Measurements from ENCODE around the gene PCSK1N. TPM values are rescaled to one million over a fixed set of nuclear protein-coding genes. Genes with fewer than 3 reads are reported as not detected.

Gene PCSK1N
- total RNA-seq, 1 donor from 2014 or later, result not detected

- Histone ChIP-seq H3K27me3 (no peaks in the 10 kb centered on the region), H3K9me3 (no peaks in the 10 kb centered on the region), H3K4me1 (no peaks in the 10 kb centered on the region), H3K4me3 (peak overlapping the region; percentile 60 to 71), H3K36me3 (peaks cover 2 to 4% of the 10 kb centered on the region in 2 donors), H3K27ac (peak overlapping the region; percentile 96 to 97)
- intact Hi-C loops (cut with DNase I), result loop anchor here (2.0 to 10.0 kb wide), 6 partner anchors 89 to 1120 kb away; partner anchors contain the start of genes CLCN5, OTUD5, TBC1D25 and TFE3
- peak; percentile 67 to 91 for DNase-seq (ENCODE audit: low spot score in 2 of 2)
- no peak for TF ChIP-seq CTCF (IDR thresholded peaks at IDR 0.05)
These were observed 33.1 kb downstream of the PCSK1N start for GRCh38 chrX:48802089-48802904.

GRCh38 chrX:48801280-48802088 is 33.9 kb downstream of the PCSK1N start, which contains the start of gene HDAC6:
TSS of gene HDAC6 (plus strand) at chrX:48802067. CDS start at chrX:48802693, 626 bp downstream.
- Histone ChIP-seq H3K27me3 (no peaks in the 10 kb centered on the region), H3K9me3 (no peaks in the 10 kb centered on the region), H3K4me1 (no peaks in the 10 kb centered on the region), H3K4me3 (peak within 1 kb of the TSS; percentile 68 to 73), H3K27ac (peak within 1 kb of the TSS; percentile 96 to 97), H3K36me3 (peaks cover 2% of the 10 kb centered on the region in 2 donors)
- intact Hi-C loops (cut with DNase I), result loop anchor here (1.0 to 10.0 kb wide), 9 partner anchors 64 to 1121 kb away; partner anchors contain the start of genes CLCN5, OTUD5, SUV39H1 and TBC1D25
- DNase-seq (ENCODE audit: low spot score in 2 of 2), result peak; percentile 93 to 98
- no peak for TF ChIP-seq CTCF (IDR thresholded peaks at IDR 0.05)

- Histone ChIP-seq H3K4me3 (peak overlapping the region; percentile 68 to 73), H3K27ac (peak overlapping the region; percentile 88 to 90), H3K27me3 (no peaks in the 10 kb centered on the region), H3K4me1 (no peaks in the 10 kb centered on the region), H3K36me3 (peaks cover 0 to 2% of the 10 kb centered on the region in 2 donors), H3K9me3 (no peaks in the 10 kb centered on the region)
- no peak for DNase-seq (ENCODE audit: low spot score in 2 of 2)
- no peak for TF ChIP-seq CTCF (IDR thresholded peaks at IDR 0.05)
- intact Hi-C loops (cut with DNase I), result loop anchor here (1.0 to 10.0 kb wide), 8 partner anchors 63 to 1122 kb away; partner anchors contain the start of genes CLCN5, OTUD5, SUV39H1 and TBC1D25
These were observed 34.7 kb downstream of the PCSK1N start for GRCh38 chrX:48800574-48801279.

- no peak for DNase-seq (ENCODE audit: low spot score in 2 of 2)
- Histone ChIP-seq H3K36me3 (no peaks in the 10 kb centered on the region), H3K4me3 (no peak overlapping the region), H3K27ac (no peak overlapping the region), H3K27me3 (no peaks in the 10 kb centered on the region), H3K9me3 (no peaks in the 10 kb centered on the region), H3K4me1 (no peaks in the 10 kb centered on the region)
- intact Hi-C loops (cut with DNase I), result no loop called here
- no peak for TF ChIP-seq CTCF (IDR thresholded peaks at IDR 0.05)
These were observed 37.1 kb downstream of the PCSK1N start for GRCh38 chrX:48798318-48798717.

- no peaks in the 10 kb centered on the region for H3K36me3 ChIP-seq
- H3K4me1 ChIP-seq, result no peaks in the 10 kb centered on the region
- DNase-seq (ENCODE audit: low spot score in 2 of 2), result no peak
- no peak overlapping the region for H3K27ac ChIP-seq
- no peaks in the 10 kb centered on the region for H3K9me3 ChIP-seq
- intact Hi-C loops (cut with DNase I), result no loop called here
- no peaks in the 10 kb centered on the region for H3K27me3 ChIP-seq
- TF ChIP-seq CTCF (IDR thresholded peaks at IDR 0.05), result no peak
- no peak overlapping the region for H3K4me3 ChIP-seq
These were observed 40.4 kb downstream of the PCSK1N start for GRCh38 chrX:48794911-48795515.
